ENCODE data around the gene UBE2G2.

The UBE2G2 gene

DNA sequence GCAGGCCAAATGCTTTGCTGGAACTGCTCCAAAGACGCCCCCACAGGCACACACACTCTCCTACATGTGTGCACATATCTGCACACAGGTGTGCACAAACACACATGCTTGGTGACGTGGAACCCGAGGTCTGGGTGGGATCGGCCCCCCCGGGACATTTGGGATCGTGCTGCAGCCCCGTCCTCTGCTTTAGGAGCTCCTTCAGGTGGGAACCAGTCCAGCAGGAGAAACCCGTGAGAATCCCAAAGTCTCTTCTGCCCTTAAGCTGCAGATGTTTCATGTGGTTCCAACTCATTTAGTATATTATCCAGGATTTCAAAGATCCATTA is 38.6 kb downstream of the UBE2G2 start:
- Histone ChIP-seq H3K27me3 (ENCODE audit: control insufficient read depth in 1 of 2, insufficient read depth in 2 of 2, low read length in 2 of 2) (no peaks in the 10 kb centered on the region), H3K27ac (ENCODE audit: low read length) (no peak overlapping the region), H3K36me3 (ENCODE audit: control insufficient read depth in 2 of 2, insufficient read depth in 2 of 2, low read length in 2 of 2) (no peaks in the 10 kb centered on the region), H3K4me1 (ENCODE audit: control insufficient read depth, insufficient read depth, low read length) (no peaks in the 10 kb centered on the region), H3K9ac (ENCODE audit: low read length in 2 of 2) (no peak overlapping the region), H3K9me3 (ENCODE audit: control insufficient read depth in 2 of 2, low read length in 2 of 2) (peaks cover 0 to 1% of the 10 kb centered on the region in 2 donors), H3K4me3 (ENCODE audit: low read length in 2 of 2) (no peak overlapping the region)

DNA sequence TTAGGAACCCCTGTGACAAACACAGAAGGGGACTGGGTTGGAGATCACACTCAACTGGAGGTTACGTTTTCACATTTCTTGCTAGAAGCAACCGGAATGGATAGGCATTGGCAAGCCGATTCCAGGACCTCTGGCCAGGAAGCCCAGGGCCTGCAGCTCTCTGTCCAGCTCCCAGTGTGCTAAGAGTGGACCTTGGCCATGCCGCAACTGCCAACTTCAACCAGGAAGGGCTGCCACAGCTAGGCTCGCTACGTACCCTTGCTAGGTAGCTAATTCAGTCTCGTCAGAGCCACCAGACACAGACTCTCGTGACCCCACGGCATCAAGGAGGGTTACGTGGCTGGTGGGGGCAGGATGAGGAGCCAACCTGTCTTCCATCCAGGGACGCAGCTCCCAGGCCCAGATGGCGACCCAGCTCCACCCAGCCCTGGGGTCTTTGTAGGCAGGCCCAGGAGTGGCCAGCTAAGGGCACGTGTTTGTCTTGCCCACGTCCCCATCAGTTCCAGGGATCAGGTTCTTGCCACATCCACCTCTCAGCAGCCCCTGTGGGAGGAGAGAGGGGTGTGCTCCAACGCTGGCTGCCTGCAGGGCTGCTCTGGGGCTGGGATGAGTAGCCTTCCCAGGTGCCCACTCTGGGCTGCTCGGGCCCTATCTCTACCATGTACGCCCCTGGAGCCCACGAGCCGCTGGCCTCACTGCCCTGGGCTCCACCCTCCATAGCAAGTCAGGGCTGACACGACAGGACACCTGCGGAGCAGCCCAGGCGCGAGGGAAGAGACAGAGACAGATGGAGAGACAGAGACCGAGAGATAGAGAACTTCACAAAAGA is 39.2 kb downstream of the UBE2G2 start:
- Histone ChIP-seq H3K4me3 (ENCODE audit: low read length in 2 of 2) (no peak overlapping the region), H3K9me3 (ENCODE audit: control insufficient read depth in 2 of 2, low read length in 2 of 2) (peaks cover 0 to 6% of the 10 kb centered on the region in 2 donors), H3K27me3 (ENCODE audit: control insufficient read depth in 1 of 2, insufficient read depth in 2 of 2, low read length in 2 of 2) (no peaks in the 10 kb centered on the region), H3K27ac (ENCODE audit: low read length) (no peak overlapping the region), H3K9ac (ENCODE audit: low read length in 2 of 2) (no peak overlapping the region), H3K36me3 (ENCODE audit: control insufficient read depth in 2 of 2, insufficient read depth in 2 of 2, low read length in 2 of 2) (no peaks in the 10 kb centered on the region), H3K4me1 (ENCODE audit: control insufficient read depth, insufficient read depth, low read length) (no peaks in the 10 kb centered on the region)

DNA sequence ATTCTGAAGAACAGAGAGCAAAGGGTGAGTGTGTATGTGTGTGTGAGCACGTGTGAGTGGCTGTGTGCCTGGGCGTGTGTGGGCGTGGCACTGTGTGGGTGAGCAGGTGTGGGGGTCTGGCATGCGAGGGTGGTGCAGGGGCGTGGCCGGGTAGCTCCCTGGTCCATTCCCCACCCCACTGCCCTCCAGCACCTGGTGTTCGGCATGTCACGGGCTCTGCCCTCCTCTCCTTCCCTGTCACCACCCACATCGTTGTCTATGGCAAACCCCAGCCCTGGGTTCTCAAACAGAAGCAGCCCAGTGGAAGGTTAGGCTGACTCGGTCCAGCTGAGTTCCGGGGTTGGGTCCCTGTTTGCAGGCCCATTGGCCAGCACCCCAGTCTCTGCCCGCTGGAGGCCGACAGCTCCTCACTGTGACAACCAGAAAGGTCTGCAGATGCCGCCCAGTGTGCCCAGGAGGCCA is 39.8 kb downstream of the UBE2G2 start:
- H3K9me3 ChIP-seq (ENCODE audit: control insufficient read depth in 2 of 2, low read length in 2 of 2): peaks cover 0 to 6% of the 10 kb centered on the region in 2 donors
- H3K4me3 ChIP-seq (ENCODE audit: low read length in 2 of 2): no peak overlapping the region
- H3K27ac ChIP-seq (ENCODE audit: low read length): no peak overlapping the region
- H3K27me3 ChIP-seq (ENCODE audit: control insufficient read depth in 1 of 2, insufficient read depth in 2 of 2, low read length in 2 of 2): no peaks in the 10 kb centered on the region
- no peaks in the 10 kb centered on the region for H3K36me3 ChIP-seq (ENCODE audit: control insufficient read depth in 2 of 2, insufficient read depth in 2 of 2, low read length in 2 of 2)
- no peaks in the 10 kb centered on the region for H3K4me1 ChIP-seq (ENCODE audit: control insufficient read depth, insufficient read depth, low read length)
- H3K9ac ChIP-seq (ENCODE audit: low read length in 2 of 2): no peak overlapping the region

DNA sequence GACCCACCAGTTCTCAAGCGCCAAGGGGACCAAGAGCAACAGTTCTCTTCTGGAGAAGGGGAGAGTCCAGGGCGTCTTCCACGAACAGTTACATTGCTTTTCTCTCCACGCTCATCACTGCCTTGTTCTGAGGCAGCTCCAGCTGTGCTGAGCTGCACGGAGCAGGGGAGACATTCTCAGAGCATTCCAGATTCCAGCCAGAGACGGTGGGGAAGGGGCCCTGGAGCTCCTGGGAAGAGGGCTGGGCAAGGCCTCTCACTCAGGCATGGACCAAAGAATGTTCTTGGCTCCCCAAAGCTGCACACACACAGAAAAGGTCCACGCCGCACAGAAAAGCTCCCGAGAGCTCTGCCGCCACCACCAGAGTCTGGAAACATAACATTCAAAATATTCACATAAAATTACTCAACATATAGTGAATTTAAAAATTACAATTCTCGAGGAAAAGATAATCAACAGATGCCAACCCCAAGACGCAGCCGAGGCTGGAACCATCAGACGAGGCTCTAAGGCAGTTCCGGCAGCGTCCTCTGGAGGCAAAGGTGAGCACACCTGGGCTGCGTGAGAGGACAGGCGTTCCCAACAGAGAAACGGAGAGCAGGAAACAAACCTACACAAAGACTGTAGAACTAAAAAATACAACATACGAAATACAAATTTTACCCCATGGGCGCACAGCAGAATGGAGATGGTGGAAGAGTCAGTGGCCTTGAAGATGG is 40.5 kb downstream of the UBE2G2 start:
- H3K9ac ChIP-seq (ENCODE audit: low read length in 2 of 2): no peak overlapping the region
- H3K27me3 ChIP-seq (ENCODE audit: control insufficient read depth in 1 of 2, insufficient read depth in 2 of 2, low read length in 2 of 2): no peaks in the 10 kb centered on the region
- no peaks in the 10 kb centered on the region for H3K36me3 ChIP-seq (ENCODE audit: control insufficient read depth in 2 of 2, insufficient read depth in 2 of 2, low read length in 2 of 2)
- no peak overlapping the region for H3K4me3 ChIP-seq (ENCODE audit: low read length in 2 of 2)
- no peaks in the 10 kb centered on the region for H3K4me1 ChIP-seq (ENCODE audit: control insufficient read depth, insufficient read depth, low read length)
- H3K27ac ChIP-seq (ENCODE audit: low read length): no peak overlapping the region
- H3K9me3 ChIP-seq (ENCODE audit: control insufficient read depth in 2 of 2, low read length in 2 of 2): peaks cover 0 to 6% of the 10 kb centered on the region in 2 donors

DNA sequence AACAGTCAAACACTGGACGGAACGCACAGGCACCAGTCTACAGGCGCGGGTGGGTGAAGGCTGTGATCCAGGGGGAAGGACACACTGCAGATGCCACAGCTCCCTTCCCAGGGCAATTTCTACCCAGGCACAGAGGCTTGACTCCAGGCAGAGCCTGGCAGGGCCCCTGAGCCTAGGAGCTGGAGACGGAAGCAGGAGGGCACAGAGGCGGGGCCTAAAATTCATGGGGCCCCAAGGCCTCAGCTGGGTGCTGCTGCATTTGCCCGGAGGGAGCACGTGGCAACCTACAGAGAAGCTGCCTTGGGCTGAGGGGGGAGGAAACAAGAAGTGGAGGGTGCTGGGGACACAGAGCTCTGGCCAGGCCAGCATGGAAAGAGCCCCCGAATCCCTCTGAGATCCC is 41.2 kb downstream of the UBE2G2 start:
- Histone ChIP-seq H3K36me3 (ENCODE audit: control insufficient read depth in 2 of 2, insufficient read depth in 2 of 2, low read length in 2 of 2) (no peaks in the 10 kb centered on the region), H3K4me1 (ENCODE audit: control insufficient read depth, insufficient read depth, low read length) (no peaks in the 10 kb centered on the region), H3K4me3 (ENCODE audit: low read length in 2 of 2) (no peak overlapping the region), H3K27ac (ENCODE audit: low read length) (no peak overlapping the region), H3K9ac (ENCODE audit: low read length in 2 of 2) (no peak overlapping the region), H3K9me3 (ENCODE audit: control insufficient read depth in 2 of 2, low read length in 2 of 2) (peaks cover 0 to 6% of the 10 kb centered on the region in 2 donors), H3K27me3 (ENCODE audit: control insufficient read depth in 1 of 2, insufficient read depth in 2 of 2, low read length in 2 of 2) (no peaks in the 10 kb centered on the region)

DNA sequence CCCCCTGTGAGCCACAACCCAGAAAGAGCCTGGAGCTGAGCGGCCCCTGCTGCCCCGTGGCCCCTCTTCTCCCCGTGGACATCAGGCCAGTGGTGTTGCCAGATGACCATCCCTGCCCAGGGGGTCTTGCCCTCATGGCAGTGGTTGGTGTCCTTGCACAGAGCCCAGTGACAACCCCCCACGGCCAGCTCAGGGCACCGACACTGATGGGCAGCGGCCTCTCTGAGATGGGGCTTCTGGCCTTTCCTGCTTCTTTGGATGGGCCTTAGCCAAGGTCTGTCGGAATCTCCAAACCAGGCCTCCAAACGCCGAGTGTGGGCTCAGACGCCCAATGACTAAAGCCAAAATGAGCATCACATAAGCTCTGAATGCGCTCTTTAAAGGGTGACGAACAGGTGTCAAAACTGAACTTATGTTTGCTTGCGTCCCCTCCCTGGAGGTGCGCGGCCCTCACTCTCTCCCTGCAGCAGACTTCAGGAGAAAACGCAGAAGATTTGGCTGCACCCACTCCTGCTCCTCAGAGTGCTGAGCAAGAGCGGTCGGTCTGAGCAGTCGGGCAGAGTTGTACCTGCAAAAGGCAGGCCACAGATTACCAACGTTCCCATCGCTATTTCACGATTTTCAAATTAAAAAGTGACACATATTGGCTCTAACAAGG is 41.9 kb downstream of the UBE2G2 start:
- no peaks in the 10 kb centered on the region for H3K27me3 ChIP-seq (ENCODE audit: control insufficient read depth in 1 of 2, insufficient read depth in 2 of 2, low read length in 2 of 2)

DNA sequence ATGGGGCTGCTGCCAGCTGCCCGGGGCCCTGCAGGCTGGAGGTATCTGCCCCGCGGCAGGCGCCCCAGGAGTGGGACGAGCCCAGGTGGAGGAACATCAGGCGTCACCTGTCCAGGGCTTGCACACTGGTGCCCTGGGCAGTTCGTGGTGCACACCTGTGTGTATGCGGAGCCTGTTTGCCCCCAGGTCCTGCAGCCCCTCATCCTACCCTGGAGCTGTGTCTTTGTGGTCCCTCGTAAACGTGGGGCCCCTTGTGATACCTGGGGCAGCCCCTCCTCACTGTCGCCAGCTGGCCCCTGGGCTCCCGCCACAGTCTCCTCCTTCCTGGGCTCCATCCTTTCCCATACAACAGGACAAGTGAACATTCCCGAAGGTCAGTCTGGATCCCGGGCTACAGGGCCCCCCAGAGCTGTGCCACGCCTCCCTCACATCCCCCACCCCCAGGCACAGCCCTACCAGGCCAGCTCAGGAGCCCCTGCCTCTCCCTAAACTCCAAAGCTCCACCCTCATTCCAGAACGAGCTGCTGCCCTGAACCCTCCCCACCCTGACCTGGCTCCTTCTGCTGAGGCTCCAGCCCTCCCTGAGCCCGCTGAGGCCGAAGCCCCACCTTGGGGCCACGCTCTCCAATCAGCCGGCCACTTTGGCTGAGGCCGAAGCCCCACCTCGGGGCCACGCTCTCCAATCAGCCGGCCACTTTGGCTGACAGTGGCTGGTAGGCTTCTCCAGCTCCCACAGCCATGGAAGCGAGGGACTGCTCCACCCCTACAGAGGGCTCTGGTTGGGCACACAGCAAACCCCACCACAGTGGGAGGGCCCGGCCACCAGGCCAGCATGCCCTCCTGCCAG is 42.6 kb downstream of the UBE2G2 start:
- H3K9ac ChIP-seq (ENCODE audit: low read length in 2 of 2): no peak overlapping the region
- no peaks in the 10 kb centered on the region for H3K36me3 ChIP-seq (ENCODE audit: control insufficient read depth in 2 of 2, insufficient read depth in 2 of 2, low read length in 2 of 2)
- H3K27ac ChIP-seq (ENCODE audit: low read length): no peak overlapping the region
- H3K4me3 ChIP-seq (ENCODE audit: low read length in 2 of 2): no peak overlapping the region
- no peaks in the 10 kb centered on the region for H3K27me3 ChIP-seq (ENCODE audit: control insufficient read depth in 1 of 2, insufficient read depth in 2 of 2, low read length in 2 of 2)
- peaks cover 0 to 6% of the 10 kb centered on the region in 2 donors for H3K9me3 ChIP-seq (ENCODE audit: control insufficient read depth in 2 of 2, low read length in 2 of 2)
- no peaks in the 10 kb centered on the region for H3K4me1 ChIP-seq (ENCODE audit: control insufficient read depth, insufficient read depth, low read length)

More for the DNA sequence above, 41.9 kb downstream of the UBE2G2 start:
- Histone ChIP-seq H3K9me3 (ENCODE audit: control insufficient read depth in 2 of 2, low read length in 2 of 2) (peaks cover 0 to 6% of the 10 kb centered on the region in 2 donors), H3K4me3 (ENCODE audit: low read length in 2 of 2) (no peak overlapping the region), H3K4me1 (ENCODE audit: control insufficient read depth, insufficient read depth, low read length) (no peaks in the 10 kb centered on the region), H3K27ac (ENCODE audit: low read length) (no peak overlapping the region), H3K9ac (ENCODE audit: low read length in 2 of 2) (no peak overlapping the region), H3K36me3 (ENCODE audit: control insufficient read depth in 2 of 2, insufficient read depth in 2 of 2, low read length in 2 of 2) (no peaks in the 10 kb centered on the region)

DNA sequence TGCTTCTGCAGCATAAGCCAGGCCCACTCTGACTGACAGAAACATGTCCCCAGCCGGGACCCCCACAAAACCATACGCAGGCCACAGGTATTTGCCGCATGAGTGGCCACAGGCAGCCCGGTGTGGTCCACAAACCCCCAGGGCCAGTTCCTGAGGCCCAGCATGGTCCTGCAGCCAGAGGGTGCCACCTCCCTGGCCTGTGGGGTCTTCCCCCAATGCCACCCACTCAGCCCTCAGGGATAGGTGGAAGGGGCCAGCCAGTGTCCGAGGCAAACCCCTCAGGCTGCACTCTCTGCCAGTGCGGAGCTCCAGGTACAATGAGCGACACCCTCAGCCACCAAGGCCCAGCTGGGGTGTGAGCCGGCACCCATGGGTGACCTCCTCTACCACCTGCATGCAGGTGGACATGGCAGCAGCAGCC is 43.5 kb downstream of the UBE2G2 start:
- Histone ChIP-seq H3K4me1 (ENCODE audit: control insufficient read depth, insufficient read depth, low read length) (no peaks in the 10 kb centered on the region), H3K27ac (ENCODE audit: low read length) (no peak overlapping the region), H3K27me3 (ENCODE audit: control insufficient read depth in 1 of 2, insufficient read depth in 2 of 2, low read length in 2 of 2) (no peaks in the 10 kb centered on the region), H3K9me3 (ENCODE audit: control insufficient read depth in 2 of 2, low read length in 2 of 2) (peaks cover 0 to 6% of the 10 kb centered on the region in 2 donors), H3K36me3 (ENCODE audit: control insufficient read depth in 2 of 2, insufficient read depth in 2 of 2, low read length in 2 of 2) (no peaks in the 10 kb centered on the region), H3K4me3 (ENCODE audit: low read length in 2 of 2) (no peak overlapping the region), H3K9ac (ENCODE audit: low read length in 2 of 2) (no peak overlapping the region)

DNA sequence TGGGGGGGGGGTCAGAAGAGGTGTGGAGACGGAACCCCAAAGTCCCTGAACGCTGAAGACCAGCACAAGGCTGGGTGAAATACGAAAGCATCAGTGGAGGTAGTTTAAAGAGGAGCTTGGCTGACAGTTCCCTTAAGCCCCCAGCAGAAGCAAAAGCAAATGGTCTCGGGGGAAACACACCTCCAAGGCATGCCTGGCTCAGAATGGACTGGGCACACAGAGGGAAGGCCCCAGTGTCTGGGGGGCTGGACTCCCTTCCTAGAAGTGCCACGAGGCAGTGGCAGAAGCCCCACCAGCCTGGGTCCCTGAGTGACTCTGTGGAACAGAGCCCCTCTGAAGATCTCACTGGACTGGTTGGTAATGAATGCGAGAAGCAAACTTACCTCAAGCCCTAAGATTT is 43.9 kb downstream of the UBE2G2 start:
- no peaks in the 10 kb centered on the region for H3K4me1 ChIP-seq (ENCODE audit: control insufficient read depth, insufficient read depth, low read length)
- no peak overlapping the region for H3K4me3 ChIP-seq (ENCODE audit: low read length in 2 of 2)
- peaks cover 0 to 6% of the 10 kb centered on the region in 2 donors for H3K9me3 ChIP-seq (ENCODE audit: control insufficient read depth in 2 of 2, low read length in 2 of 2)
- no peaks in the 10 kb centered on the region for H3K27me3 ChIP-seq (ENCODE audit: control insufficient read depth in 1 of 2, insufficient read depth in 2 of 2, low read length in 2 of 2)
- H3K9ac ChIP-seq (ENCODE audit: low read length in 2 of 2): no peak overlapping the region
- H3K36me3 ChIP-seq (ENCODE audit: control insufficient read depth in 2 of 2, insufficient read depth in 2 of 2, low read length in 2 of 2): no peaks in the 10 kb centered on the region
- H3K27ac ChIP-seq (ENCODE audit: low read length): no peak overlapping the region

Data from stomach smooth muscle (tissue), 2 donors.